GM12878 (cell line): Measurements from ENCODE around the gene CEP89.

Source experiments
- CHD2 ChIP-seq: IDR thresholded peaks from 2 replicates; pipeline ENCODE4 v1.6.1; 2011; ENCODE audit warnings: low read depth, low read length, improper control_type of control experiment, borderline replicate concordance
- CTCF ChIP-seq, 3 experiments: IDR thresholded peaks in 2 of 3; conservative IDR thresholded peaks in 1 of 3; 2 replicates each; pipeline ENCODE4 v1.5.1; 2011; ENCODE audit warnings: low read depth in 3 of 3, low read length in 3 of 3, mild to moderate bottlenecking in 3 of 3, control low read depth in 2 of 3, moderate library complexity in 2 of 3, inconsistent platforms in 1 of 3, mixed read lengths in 1 of 3; ENCODE audit not compliant: control insufficient read depth in 2 of 3, insufficient read depth in 1 of 3; ENCODE audit errors: extremely low read depth in 1 of 3
- EP300 ChIP-seq, 2 experiments: fragments of 150-350 bp in 1 of 2; IDR thresholded peaks; 2 replicates each; pipeline ENCODE4 v1.6.1; 2011 to 2012; ENCODE audit warnings: low read depth in 2 of 2, low read length in 2 of 2, borderline replicate concordance in 1 of 2, improper control_type of control experiment in 1 of 2, inconsistent platforms in 1 of 2; ENCODE audit not compliant: control insufficient read depth in 1 of 2
- FOXK2 ChIP-seq: fragments of 450-650 bp; IDR thresholded peaks from 2 replicates; pipeline ENCODE4 v1.6.1; 2017; ENCODE audit warnings: mild to moderate bottlenecking, moderate library complexity
- NRF1 ChIP-seq: conservative IDR thresholded peaks from 2 replicates; pipeline ENCODE4 v1.6.1; 2011; ENCODE audit warnings: mild to moderate bottlenecking, low read depth, low read length, improper control_type of control experiment
- PBX3 ChIP-seq: IDR thresholded peaks from 2 replicates; pipeline ENCODE4 v1.6.1; 2011; ENCODE audit warnings: mild to moderate bottlenecking, low read depth, low read length, moderate library complexity; ENCODE audit not compliant: insufficient replicate concordance
- POLR2AphosphoS5 ChIP-seq: IDR thresholded peaks from 2 replicates; pipeline ENCODE4 v1.6.1; 2011; ENCODE audit warnings: mild to moderate bottlenecking, low read length, inconsistent platforms
- RAD21 ChIP-seq: IDR thresholded peaks from 2 replicates; pipeline ENCODE4 v1.6.1; 2011; ENCODE audit warnings: mild to moderate bottlenecking, low read depth, low read length, moderate library complexity; ENCODE audit not compliant: insufficient read depth
- ZBTB33 ChIP-seq: fragments of 450-650 bp; IDR thresholded peaks from 2 replicates; pipeline ENCODE4 v1.6.1; 2017; ENCODE audit warnings: mild to moderate bottlenecking
- TF ChIP-seq, protein P1 (sequence below): fragments of 150-350 bp; IDR thresholded peaks from 2 replicates; pipeline ENCODE4 v1.6.1; 2016; ENCODE audit warnings: low read depth, low read length
- TF ChIP-seq, protein P2 (sequence below): IDR thresholded peaks from 2 replicates; pipeline ENCODE4 v1.6.1; 2012; ENCODE audit warnings: low read length, inconsistent platforms

GRCh38 chr19:32886241-32886640 lies 85.5 kb downstream of the CEP89 start:
- TF ChIP-seq CHD2: no peak
- no peak for TF ChIP-seq NRF1
- no peak for TF ChIP-seq ZBTB33
- no peak for TF ChIP-seq CTCF (IDR thresholded peaks at IDR 0.05 in 2 of 3, conservative IDR thresholded peaks at IDR 0.05 in 1 of 3; ENCODE audit: control insufficient read depth in 2 of 3, extremely low read depth in 1 of 3, insufficient read depth in 1 of 3, low read depth in 3 of 3, low read length in 3 of 3)
- TF ChIP-seq, protein P1, sequence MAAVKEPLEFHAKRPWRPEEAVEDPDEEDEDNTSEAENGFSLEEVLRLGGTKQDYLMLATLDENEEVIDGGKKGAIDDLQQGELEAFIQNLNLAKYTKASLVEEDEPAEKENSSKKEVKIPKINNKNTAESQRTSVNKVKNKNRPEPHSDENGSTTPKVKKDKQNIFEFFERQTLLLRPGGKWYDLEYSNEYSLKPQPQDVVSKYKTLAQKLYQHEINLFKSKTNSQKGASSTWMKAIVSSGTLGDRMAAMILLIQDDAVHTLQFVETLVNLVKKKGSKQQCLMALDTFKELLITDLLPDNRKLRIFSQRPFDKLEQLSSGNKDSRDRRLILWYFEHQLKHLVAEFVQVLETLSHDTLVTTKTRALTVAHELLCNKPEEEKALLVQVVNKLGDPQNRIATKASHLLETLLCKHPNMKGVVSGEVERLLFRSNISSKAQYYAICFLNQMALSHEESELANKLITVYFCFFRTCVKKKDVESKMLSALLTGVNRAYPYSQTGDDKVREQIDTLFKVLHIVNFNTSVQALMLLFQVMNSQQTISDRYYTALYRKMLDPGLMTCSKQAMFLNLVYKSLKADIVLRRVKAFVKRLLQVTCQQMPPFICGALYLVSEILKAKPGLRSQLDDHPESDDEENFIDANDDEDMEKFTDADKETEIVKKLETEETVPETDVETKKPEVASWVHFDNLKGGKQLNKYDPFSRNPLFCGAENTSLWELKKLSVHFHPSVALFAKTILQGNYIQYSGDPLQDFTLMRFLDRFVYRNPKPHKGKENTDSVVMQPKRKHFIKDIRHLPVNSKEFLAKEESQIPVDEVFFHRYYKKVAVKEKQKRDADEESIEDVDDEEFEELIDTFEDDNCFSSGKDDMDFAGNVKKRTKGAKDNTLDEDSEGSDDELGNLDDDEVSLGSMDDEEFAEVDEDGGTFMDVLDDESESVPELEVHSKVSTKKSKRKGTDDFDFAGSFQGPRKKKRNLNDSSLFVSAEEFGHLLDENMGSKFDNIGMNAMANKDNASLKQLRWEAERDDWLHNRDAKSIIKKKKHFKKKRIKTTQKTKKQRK: no peak
- TF ChIP-seq, protein P2, sequence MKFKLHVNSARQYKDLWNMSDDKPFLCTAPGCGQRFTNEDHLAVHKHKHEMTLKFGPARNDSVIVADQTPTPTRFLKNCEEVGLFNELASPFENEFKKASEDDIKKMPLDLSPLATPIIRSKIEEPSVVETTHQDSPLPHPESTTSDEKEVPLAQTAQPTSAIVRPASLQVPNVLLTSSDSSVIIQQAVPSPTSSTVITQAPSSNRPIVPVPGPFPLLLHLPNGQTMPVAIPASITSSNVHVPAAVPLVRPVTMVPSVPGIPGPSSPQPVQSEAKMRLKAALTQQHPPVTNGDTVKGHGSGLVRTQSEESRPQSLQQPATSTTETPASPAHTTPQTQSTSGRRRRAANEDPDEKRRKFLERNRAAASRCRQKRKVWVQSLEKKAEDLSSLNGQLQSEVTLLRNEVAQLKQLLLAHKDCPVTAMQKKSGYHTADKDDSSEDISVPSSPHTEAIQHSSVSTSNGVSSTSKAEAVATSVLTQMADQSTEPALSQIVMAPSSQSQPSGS: no peak
- TF ChIP-seq FOXK2: no peak
- TF ChIP-seq EP300 (IDR thresholded peaks at IDR 0.05; ENCODE audit: borderline replicate concordance in 1 of 2, control insufficient read depth in 1 of 2, low read depth in 2 of 2, low read length in 2 of 2): no peak
- no peak for TF ChIP-seq PBX3
- TF ChIP-seq RAD21: no peak
- no peak for TF ChIP-seq POLR2AphosphoS5
